NT2/D1 (cell line): ENCODE measurements around the gene NUMA1.

Experiments used
- YY1 ChIP-seq: IDR thresholded peaks from 2 replicates; pipeline ENCODE4 v1.6.1; 2011; ENCODE audit not compliant: insufficient read length, insufficient read depth
- ZNF274 ChIP-seq: IDR thresholded peaks from 2 replicates; pipeline ENCODE4 v1.6.1; 2011; ENCODE audit warnings: mild to moderate bottlenecking, low read depth, low read length

GRCh38 chr11:72045849-72046248, 34.5 kb downstream of the NUMA1 start:
- TF ChIP-seq ZNF274 (no peak), YY1 (no peak)
